ENCODE results near the gene PPP6R2.

The PPP6R2 gene

DNA sequence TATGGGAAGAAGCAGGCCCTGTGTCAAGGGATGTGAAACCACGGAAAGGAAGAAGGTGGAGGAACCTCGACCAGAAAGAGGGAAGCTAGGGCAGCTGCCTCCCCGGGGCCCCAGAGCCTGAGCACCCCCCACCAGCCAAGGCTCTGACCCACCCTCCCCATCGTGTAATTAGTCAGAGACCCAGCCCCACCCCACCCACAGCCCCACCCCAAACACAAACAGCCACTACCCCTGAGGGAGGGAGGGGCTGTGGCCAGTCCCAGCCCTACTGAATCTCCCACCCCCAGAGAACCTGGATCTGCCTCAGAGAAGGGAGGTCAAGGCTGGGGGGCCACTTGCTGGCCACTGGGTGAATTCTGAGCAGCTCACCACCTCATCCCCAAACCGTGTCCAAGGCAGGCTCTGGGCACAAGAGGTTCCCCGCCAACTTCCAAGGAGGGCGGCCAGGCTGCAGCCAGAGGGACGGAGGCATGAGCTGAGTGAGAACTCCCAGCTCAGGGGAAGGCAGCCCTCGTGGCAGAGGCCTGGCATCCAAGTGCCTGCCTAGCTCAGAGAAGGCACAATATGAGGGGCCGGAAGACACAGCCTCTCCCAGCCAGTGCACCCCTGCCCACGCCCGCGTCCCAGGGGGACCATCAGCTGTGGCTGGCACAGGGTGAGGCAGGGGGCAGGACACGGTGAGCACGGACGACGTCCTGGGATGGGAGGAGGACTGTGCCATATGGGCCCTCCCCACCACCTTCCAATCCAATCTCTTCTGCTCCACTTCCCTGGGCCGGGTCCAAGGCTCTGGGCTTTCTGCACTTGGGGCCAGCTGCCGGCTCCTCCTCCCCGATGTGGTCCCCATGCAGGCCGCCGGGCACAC, 38.4 kb upstream of the PPP6R2 start:
- in situ Hi-C loops (cut with HindIII; ENCODE audit: low pct_ligation_motif_present, low sequenced_read_pairs): no loop called here
- no peak for TF ChIP-seq CTCF (IDR thresholded peaks at IDR 0.05; ENCODE audit: low read depth, low read length, missing control alignments)
- no peaks in the 10 kb centered on the region for H3K27me3 ChIP-seq (replicated peaks)
- H3K4me3 ChIP-seq (ENCODE audit: low read depth, low read length): peak overlapping the region; percentile 79
- no peak overlapping the region for H3K27ac ChIP-seq
- no peak for DNase-seq
- H3K36me3 ChIP-seq (replicated peaks): peaks cover 7% of the 10 kb centered on the region

GRCh38 chr22:50305393-50305922, 37.7 kb upstream of the PPP6R2 start:
- TF ChIP-seq CTCF (IDR thresholded peaks at IDR 0.05; ENCODE audit: low read depth, low read length, missing control alignments): no peak
- H3K27me3 ChIP-seq (replicated peaks): no peaks in the 10 kb centered on the region
- DNase-seq: no peak
- peak overlapping the region; percentile 65 for H3K27ac ChIP-seq
- in situ Hi-C loops (cut with HindIII; ENCODE audit: low pct_ligation_motif_present, low sequenced_read_pairs): no loop called here
- H3K36me3 ChIP-seq (replicated peaks): peaks cover 3% of the 10 kb centered on the region
- H3K4me3 ChIP-seq (ENCODE audit: low read depth, low read length): peak overlapping the region; percentile 79

DNA sequence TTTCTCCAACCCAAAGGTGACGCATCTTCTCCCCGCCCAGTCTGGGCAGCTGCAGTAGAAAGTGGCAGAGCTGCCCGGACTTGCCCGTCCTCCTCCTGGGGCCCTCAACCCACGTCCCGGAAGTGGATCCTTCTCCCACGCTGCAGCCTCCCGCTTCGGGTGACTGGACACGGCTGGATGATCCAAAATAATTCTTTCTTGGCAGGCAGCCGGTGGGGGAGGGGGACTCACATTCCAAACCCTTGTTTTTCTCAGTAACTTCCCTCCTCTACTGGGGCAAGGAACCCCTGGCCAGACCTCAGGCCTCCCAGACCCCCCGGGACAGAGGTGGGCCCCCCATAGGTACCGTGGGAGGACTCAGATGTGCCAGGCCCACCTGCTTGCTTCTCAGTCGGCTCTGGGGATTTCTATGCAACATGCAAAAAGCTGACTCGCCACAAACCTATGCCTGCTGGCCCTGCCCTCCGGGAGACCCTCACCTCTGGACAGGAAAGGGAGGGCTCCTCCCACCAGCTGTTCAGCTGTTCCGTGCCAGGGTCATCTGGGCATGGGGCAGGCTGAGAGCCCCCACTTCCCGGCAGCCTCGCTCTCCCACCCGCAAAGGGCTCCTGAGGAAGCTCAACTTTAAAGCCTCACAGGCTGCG, 37.1 kb upstream of the PPP6R2 start:
- H3K4me3 ChIP-seq (ENCODE audit: low read depth, low read length): peak overlapping the region; percentile 79
- in situ Hi-C loops (cut with HindIII; ENCODE audit: low pct_ligation_motif_present, low sequenced_read_pairs): no loop called here
- peaks cover 2% of the 10 kb centered on the region for H3K36me3 ChIP-seq (replicated peaks)
- TF ChIP-seq CTCF (IDR thresholded peaks at IDR 0.05; ENCODE audit: low read depth, low read length, missing control alignments): no peak
- peak overlapping the region; percentile 65 for H3K27ac ChIP-seq
- peak; percentile 79 for DNase-seq
- no peaks in the 10 kb centered on the region for H3K27me3 ChIP-seq (replicated peaks)

DNA sequence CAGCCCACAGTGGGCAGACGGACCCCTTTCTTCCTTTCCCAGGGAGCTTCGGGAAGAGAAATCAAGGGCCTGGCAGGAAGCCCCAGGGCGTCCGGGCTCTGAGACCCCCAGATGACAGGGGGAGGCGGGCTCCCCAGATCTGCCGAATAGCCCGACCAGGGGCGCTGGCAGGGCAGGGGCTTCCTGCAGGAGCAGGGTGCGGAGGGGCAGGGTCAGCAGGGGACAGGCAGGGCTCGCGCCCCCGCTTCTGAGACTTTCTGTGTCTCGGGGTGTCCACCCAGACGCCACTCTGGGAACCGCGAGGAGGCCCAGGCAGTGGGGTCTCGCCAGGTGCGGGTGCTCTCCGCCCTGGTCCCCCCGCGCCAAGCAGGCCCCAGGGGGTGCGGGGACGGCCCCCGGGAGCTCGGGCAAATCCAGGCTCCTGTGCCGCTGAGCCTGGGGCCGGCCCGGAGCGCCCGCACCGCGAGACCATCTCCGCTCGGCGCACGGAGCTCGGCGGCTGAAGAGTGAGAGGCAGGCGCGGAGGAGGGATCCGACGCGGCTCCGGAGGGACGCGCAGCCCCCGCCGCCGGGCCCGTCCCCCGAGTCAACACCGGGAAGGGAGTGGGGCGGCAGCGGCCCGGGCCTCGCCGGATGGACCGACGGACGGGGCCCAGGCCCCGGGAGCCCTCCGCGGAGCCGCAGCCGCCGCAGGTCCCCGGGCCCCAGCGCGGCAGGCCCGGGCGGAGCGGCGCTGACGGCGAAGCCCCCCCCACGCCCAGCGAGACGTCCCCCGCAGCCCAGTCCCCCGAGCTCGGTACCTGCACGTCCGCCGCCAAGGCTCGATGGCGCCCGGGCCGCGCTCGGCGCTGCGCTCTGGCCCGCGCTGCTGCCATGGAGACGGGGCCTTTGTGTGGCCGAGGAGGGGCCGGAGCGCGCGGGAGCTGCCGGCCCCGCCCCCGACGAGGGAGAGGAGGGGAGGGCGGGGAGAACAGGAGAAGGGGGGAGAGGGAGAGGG, 36.1 kb upstream of the PPP6R2 start, which contains the start of gene PLXNB2:
TSS of gene PLXNB2 (minus strand) at position 894 of the 997 bp plus-strand sequence. CDS start 17,062 bp downstream, outside the sequence.
- H3K27me3 ChIP-seq (replicated peaks): no peaks in the 10 kb centered on the region
- peak within 1 kb of the TSS; percentile 17 for H3K27ac ChIP-seq
- H3K4me3 ChIP-seq (ENCODE audit: low read depth, low read length): peak within 1 kb of the TSS; percentile 79
- peak; percentile 47 for DNase-seq
- in situ Hi-C loops (cut with HindIII; ENCODE audit: low pct_ligation_motif_present, low sequenced_read_pairs): no loop called here
- no peaks in the 10 kb centered on the region for H3K36me3 ChIP-seq (replicated peaks)
- TF ChIP-seq CTCF (IDR thresholded peaks at IDR 0.05; ENCODE audit: low read depth, low read length, missing control alignments): no peak

GRCh38 chr22:50307890-50308596, 35.1 kb upstream of the PPP6R2 start:
- Histone ChIP-seq H3K4me3 (ENCODE audit: low read depth, low read length) (no peak overlapping the region), H3K36me3 (replicated peaks) (no peaks in the 10 kb centered on the region), H3K27me3 (replicated peaks) (no peaks in the 10 kb centered on the region), H3K27ac (no peak overlapping the region)
- in situ Hi-C loops (cut with HindIII; ENCODE audit: low pct_ligation_motif_present, low sequenced_read_pairs): no loop called here
- TF ChIP-seq CTCF (IDR thresholded peaks at IDR 0.05; ENCODE audit: low read depth, low read length, missing control alignments): no peak
- no peak for DNase-seq

All from brain microvascular endothelial cell (primary cell).